Measurements from ENCODE around the gene ARMC7. TPM values are rescaled to one million over a fixed set of nuclear protein-coding genes. Genes with fewer than 3 reads are reported as not detected.
A peak's percentile ranks its signal among the peaks of the same experiment; 100 is the strongest.

The ARMC7 gene
- total and polyA plus RNA-seq, 2 of the 13 experiments (the other 11 are each of a cell fraction or from before 2014, with no cell fraction given) = 3.9 to 4.2 TPM

DNA sequence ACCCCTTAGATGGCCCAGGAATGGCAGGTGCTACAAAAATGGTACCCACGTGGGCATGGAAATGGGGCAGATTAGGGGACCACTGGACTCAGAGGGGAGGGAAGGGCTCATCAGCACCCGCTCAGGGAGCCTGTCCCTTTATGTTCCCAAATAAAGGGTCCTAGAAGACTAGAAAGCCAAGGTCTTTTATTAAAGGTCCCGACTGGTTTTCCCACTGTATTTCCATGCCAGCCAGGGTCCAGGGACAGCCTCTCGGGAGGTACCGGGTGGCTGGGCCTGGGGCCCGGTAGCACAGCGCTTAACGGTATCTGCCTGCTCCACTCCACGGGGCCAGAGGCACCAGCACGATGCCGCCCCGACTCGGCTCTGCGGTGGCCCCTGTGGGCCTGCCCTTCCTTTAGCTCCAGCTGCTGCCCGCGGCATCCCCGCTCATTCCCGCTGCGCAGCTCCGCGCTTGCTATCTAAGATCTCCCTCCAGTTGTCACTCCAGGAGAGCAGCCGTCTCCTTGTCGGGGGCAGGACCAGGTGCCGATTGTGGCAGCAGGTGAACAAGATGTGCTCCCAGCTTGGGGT is 20.4 kb downstream of the ARMC7 start (continued):
- TF ChIP-seq, protein P1, sequence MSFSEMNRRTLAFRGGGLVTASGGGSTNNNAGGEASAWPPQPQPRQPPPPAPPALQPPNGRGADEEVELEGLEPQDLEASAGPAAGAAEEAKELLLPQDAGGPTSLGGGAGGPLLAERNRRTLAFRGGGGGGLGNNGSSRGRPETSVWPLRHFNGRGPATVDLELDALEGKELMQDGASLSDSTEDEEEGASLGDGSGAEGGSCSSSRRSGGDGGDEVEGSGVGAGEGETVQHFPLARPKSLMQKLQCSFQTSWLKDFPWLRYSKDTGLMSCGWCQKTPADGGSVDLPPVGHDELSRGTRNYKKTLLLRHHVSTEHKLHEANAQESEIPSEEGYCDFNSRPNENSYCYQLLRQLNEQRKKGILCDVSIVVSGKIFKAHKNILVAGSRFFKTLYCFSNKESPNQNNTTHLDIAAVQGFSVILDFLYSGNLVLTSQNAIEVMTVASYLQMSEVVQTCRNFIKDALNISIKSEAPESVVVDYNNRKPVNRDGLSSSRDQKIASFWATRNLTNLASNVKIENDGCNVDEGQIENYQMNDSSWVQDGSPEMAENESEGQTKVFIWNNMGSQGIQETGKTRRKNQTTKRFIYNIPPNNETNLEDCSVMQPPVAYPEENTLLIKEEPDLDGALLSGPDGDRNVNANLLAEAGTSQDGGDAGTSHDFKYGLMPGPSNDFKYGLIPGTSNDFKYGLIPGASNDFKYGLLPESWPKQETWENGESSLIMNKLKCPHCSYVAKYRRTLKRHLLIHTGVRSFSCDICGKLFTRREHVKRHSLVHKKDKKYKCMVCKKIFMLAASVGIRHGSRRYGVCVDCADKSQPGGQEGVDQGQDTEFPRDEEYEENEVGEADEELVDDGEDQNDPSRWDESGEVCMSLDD (CRISPR knock-in tag; IDR thresholded peaks at IDR 0.05; ENCODE audit: borderline replicate concordance) = no peak
- TF ChIP-seq ZC3H13 (CRISPR knock-in tag; IDR thresholded peaks at IDR 0.05) (peak; percentile 48; the same call in 1 of the 2 replicates), DR1 (CRISPR knock-in tag; IDR thresholded peaks at IDR 0.05) (no peak), NR2F2 (IDR thresholded peaks at IDR 0.05; ENCODE audit: borderline replicate concordance, low read depth) (0 out of 2 replicates have a peak, but pooled peaks have one; percentile 2), ZFYVE20 (CRISPR knock-in tag; IDR thresholded peaks at IDR 0.05; ENCODE audit: borderline replicate concordance, low read depth) (no peak)

DNA sequence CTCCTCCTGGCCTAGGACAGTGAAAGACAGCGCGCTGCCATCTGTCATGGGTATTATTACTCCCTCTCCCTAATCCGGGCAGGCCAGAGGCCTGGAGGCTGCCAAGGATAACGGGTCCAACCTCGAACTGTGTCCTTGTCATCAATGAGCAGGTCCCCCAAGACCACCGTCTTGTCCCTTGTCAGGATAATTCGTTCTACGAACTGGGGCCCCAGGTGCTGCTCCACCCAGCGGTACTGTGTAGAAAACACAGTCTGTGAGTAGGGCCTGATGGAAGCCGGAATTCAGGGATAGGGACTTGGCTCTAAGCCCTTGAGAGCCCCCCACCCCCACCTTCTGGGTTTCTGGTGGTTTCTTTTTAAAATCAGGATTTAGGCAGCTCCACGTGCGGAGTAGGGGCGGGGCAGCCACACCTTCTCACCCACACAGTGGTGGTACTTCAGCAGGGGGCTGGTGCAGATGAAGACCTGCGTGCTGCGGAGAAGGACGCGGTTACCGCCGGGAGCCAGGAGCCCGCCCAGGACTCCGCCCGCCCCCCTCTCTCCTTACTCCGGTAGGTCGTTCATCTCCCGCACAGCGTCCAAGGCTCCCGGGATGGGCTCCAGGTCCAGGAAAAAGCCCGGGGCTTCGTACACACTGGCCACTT is 21.0 kb downstream of the ARMC7 start:
- FAIRE-seq = peak; percentile 67
- 10% methylated on average over 27 of the region's 29 CpGs for WGBS (ENCODE audit: low lambda C conversion rate)
- H2AFZ ChIP-seq (ENCODE audit: low read length) = no peak overlapping the region
- no peak for TF ChIP-seq JUND (CRISPR knock-in tag; IDR thresholded peaks at IDR 0.05)
- peak; percentile 31; the same call in 1 of the 2 replicates for TF ChIP-seq HDAC2 (CRISPR knock-in tag; IDR thresholded peaks at IDR 0.05)
- 0 out of 2 replicates have a peak, but pooled peaks have one; percentile 47 for TF ChIP-seq MYNN (CRISPR knock-in tag; IDR thresholded peaks at IDR 0.05; ENCODE audit: low read depth)
- no peak for TF ChIP-seq ZNF550 (CRISPR knock-in tag; IDR thresholded peaks at IDR 0.05; ENCODE audit: borderline replicate concordance)
- peak; percentile 20; the same call in 1 of the 2 replicates for TF ChIP-seq IRF2 (CRISPR knock-in tag; IDR thresholded peaks at IDR 0.05)
- TF ChIP-seq SAP130 (CRISPR knock-in tag; IDR thresholded peaks at IDR 0.05; ENCODE audit: low read depth) = peak; percentile 64
- no peak; the same call in 1 of the 2 replicates for TF ChIP-seq ZNF350 (CRISPR knock-in tag; IDR thresholded peaks at IDR 0.05; ENCODE audit: borderline replicate concordance, low read depth)
- TF ChIP-seq, protein P2, sequence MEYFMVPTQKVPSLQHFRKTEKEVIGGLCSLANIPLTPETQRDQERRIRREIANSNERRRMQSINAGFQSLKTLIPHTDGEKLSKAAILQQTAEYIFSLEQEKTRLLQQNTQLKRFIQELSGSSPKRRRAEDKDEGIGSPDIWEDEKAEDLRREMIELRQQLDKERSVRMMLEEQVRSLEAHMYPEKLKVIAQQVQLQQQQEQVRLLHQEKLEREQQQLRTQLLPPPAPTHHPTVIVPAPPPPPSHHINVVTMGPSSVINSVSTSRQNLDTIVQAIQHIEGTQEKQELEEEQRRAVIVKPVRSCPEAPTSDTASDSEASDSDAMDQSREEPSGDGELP (IDR thresholded peaks at IDR 0.05; ENCODE audit: borderline replicate concordance, low read depth) = no peak
- TF ChIP-seq, protein P3, sequence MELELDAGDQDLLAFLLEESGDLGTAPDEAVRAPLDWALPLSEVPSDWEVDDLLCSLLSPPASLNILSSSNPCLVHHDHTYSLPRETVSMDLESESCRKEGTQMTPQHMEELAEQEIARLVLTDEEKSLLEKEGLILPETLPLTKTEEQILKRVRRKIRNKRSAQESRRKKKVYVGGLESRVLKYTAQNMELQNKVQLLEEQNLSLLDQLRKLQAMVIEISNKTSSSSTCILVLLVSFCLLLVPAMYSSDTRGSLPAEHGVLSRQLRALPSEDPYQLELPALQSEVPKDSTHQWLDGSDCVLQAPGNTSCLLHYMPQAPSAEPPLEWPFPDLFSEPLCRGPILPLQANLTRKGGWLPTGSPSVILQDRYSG (CRISPR knock-in tag; IDR thresholded peaks at IDR 0.05) = no peak
- TF ChIP-seq ONECUT2 (CRISPR knock-in tag; IDR thresholded peaks at IDR 0.05) = no peak
- no peak for TF ChIP-seq TEAD3 (CRISPR knock-in tag; optimal IDR thresholded peaks at IDR 0.05; ENCODE audit: borderline replicate concordance)
- TF ChIP-seq FOXJ3 (CRISPR knock-in tag; IDR thresholded peaks at IDR 0.05; ENCODE audit: borderline replicate concordance) = no peak
- TF ChIP-seq ZNF431 (CRISPR knock-in tag; IDR thresholded peaks at IDR 0.05; ENCODE audit: borderline replicate concordance, low read depth) = 0 out of 2 replicates have a peak, but pooled peaks have one; percentile 11

More for the DNA sequence above, 21.0 kb downstream of the ARMC7 start:
- peaks cover 8% of the 10 kb centered on the region for H3K79me2 ChIP-seq (ENCODE audit: insufficient read depth, low read length)
- H4K20me1 ChIP-seq (ENCODE audit: insufficient read depth, low read length) = peaks cover 4% of the 10 kb centered on the region; the same call in 1 of the 2 replicates
- peaks cover 26% of the 10 kb centered on the region for H3K4me1 ChIP-seq (ENCODE audit: insufficient read depth, low read length)
- DNase-seq (ENCODE audit: low spot score) (peak; percentile 68), ATAC-seq (peak; percentile 72)
- BruUV-seq (replicated peaks) = no TSS peak
- H3K9ac ChIP-seq (ENCODE audit: insufficient read depth, low read depth, low read length) = peak overlapping the region; percentile 85
- H3K9me3 ChIP-seq (ENCODE audit: low read length) = no peaks in the 10 kb centered on the region
- in situ Hi-C loops (cut with HindIII; ENCODE audit: extremely low pct_ligation_motif_present, low pct_unique_long_range_greater_than_20kb) (no loop called here), intact Hi-C loops (cut with micrococcal nuclease; ENCODE audit: unreplicated experiment) (loop anchor here (5.0 kb wide), 1 partner anchor 72 kb away; no protein-coding TSS in a partner anchor)
- peak overlapping the region; percentile 59 for H3K4me2 ChIP-seq (ENCODE audit: low read depth, low read length)
- no peaks in the 10 kb centered on the region for H3K27me3 ChIP-seq (ENCODE audit: control insufficient read depth in 1 of 2, insufficient read depth in 2 of 2, low read length in 2 of 2)
- POLR2A ChIA-PET = interaction anchor here (0.5 to 3.1 kb wide), 35 partner anchors 11 to 649 kb away, joined by 3 to 23 read pairs (median 5); partner anchors contain the start of genes ARMC7, CDR2L, FDXR and JPT1
- CTCF ChIA-PET (ENCODE audit: low intra/inter-chr PET ratio, low total read pairs) = interaction anchor here (1.0 to 2.8 kb wide), 3 partner anchors 16 to 71 kb away, joined by 6 to 26 read pairs (median 7); no protein-coding TSS in a partner anchor
- peak overlapping the region; percentile 86 for H3K27ac ChIP-seq (ENCODE audit: extremely low read length, insufficient read depth, low read length)
- H3K4me3 ChIP-seq (replicated peaks in 1 of 3; ENCODE audit: insufficient read depth in 1 of 3, low read depth in 2 of 3, low read length in 3 of 3) = peak overlapping the region; percentile 77 to 96 (median 83)
- peaks cover 8 to 26% of the 10 kb centered on the region in 2 experiments for H3K36me3 ChIP-seq (replicated peaks in 1 of 2; ENCODE audit: control insufficient read depth in 1 of 2, insufficient read depth in 2 of 2, low read length in 2 of 2)
